Muscle of back (tissue), 11 donors: ENCODE data around the gene GPR42. TPM values are rescaled to one million over a fixed set of nuclear protein-coding genes. Genes with fewer than 3 reads are reported as not detected.

Source experiments
- DNase-seq, 3 donors: peaks; one replicate each; pipeline versions ENCODE4 v3.0.0 to v3.0.0-alpha.2; 2013
- polyA plus RNA-seq, 10 donors: library from polyadenylated mRNA; unstranded; fragments of 120-200 nt; gene quantifications; one replicate each; pipeline ENCODE4 v1.2.1, GENCODE V29; 2013; ENCODE audit not compliant: insufficient read length in 10 of 10

GPR42 gene
- polyA plus RNA-seq, 10 donors = 0.07 TPM; not detected in 9

DNA sequence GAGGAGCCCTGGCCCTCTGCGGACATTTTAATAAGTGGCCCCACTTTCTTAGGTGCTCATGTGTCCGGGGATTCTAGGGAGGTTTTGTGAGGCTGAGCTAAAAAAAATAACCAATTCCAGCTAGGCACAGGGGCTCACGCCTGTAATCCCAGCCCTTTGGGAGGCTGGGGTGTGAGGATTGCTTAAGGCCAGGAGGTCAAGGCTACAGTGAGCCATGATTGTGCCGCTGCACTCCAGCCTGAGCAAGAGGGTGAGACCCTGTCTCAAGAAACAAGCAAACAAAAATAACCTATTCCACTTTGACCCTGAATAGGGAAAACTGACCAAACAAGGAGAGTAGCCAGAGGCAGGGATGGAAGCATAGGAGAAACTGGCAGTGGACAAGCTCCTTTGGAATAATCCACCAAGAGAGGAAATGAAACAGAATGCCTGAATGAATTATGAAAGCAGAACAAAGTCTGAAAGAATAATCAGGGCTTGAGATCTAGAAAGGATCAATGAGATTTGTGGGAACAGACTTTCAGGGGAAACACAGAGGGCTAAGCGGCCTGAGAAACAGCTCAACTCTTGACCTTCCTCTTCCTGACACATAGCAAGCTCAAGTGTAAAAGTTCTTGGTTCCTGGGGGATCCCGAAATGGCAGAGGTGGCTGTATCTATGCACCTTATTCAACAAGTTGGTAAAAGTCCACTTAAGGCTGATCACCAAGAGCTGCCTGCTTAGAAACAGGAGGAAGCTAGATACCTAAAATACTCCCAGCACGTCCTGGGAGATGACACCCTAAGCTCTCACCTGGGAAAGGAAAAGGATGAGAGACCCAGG lies 47.1 kb downstream of the GPR42 start:
- DNase-seq = no peak

DNA sequence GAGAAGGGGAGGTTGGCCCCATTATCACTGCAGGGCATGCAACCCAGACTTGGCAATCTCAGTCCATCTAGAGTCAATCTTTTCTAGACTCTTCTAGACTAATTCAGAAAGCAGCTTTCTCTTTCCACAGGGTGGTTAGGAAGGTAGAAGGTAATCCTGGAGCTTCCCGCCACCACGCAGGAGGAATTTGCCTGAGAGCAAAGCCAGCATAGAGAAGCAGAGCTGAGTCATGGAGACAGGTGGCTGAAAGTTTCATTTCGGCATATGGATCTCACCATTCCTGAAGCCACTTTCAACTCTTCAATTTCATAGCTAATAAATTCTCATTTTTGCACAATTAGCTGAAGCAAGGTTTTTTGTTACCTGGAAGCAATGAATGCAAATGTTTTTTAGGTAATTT lies 48.2 kb downstream of the GPR42 start:
- no peak for DNase-seq

DNA sequence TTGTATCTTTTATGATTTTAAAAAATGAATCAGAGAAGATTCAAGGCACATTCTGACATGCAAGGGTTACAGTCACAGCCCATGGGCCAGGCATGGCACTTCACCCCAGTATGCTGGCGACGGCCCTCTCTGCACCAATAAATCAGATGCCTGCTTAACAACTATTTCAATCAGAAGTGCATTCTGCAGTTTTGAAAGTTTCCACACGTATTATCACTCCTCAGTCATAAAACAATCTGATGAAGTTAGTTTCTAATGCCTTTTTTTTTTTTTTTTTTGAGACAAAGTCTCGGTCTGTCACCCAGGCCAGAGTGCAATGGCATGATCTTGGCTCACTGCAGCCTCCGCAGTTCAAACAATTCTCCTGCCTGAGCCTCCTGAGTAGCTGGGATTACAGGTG lies 48.9 kb downstream of the GPR42 start:
- no peak for DNase-seq

DNA sequence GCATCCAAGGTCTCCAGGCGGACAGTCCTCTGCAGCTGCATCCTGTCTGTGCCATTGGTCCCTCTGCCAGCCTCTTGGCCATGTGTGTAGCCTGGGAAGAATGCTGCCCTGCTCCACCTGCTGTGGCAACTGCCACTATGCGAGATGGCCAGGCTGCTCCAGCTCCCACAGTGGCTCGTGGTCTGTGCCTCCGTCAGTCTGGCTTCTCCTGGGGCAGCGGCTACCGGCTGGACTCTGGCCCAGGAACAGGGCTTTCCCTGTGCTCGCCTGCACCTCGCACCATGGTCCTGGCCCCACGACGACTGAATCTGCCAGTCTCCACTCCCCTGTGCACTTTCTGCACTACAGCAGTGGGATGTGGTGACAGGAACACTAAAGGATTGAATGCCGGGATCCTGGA lies 50.5 kb downstream of the GPR42 start:
- no peak for DNase-seq

Other genes starting within 250 kb of the GPR42 start
- 10 to 100 TPM in 8 of 10 donors, 1 to 10 TPM in 2; 9.1 to 15.8 (median 11.1) TPM for gene LGI4, start 236.0 kb upstream of the GPR42 start, polyA plus RNA-seq
- gene FXYD1, start 232.2 kb upstream of the GPR42 start, polyA plus RNA-seq = 100 to 1,000 TPM; 138 to 257 (median 215) TPM
- gene FXYD7, start 227.8 kb upstream of the GPR42 start, polyA plus RNA-seq = 1 to 10 TPM in 4 of 10 donors, under 1 TPM in 6; 0.42 to 2.4 (median 0.89) TPM
- 10 to 100 TPM; 16.8 to 41.1 (median 22.9) TPM for gene FXYD5, start 216.3 kb upstream of the GPR42 start, polyA plus RNA-seq
- gene FAM187B, start 142.3 kb upstream of the GPR42 start, polyA plus RNA-seq = under 1 TPM in 1 of 10 donors, not detected in 9; 0.19 TPM
- 1 to 10 TPM; 3.6 to 8.6 (median 6.1) TPM for gene LSR, start 122.1 kb upstream of the GPR42 start, polyA plus RNA-seq
- gene USF2, start 102.1 kb upstream of the GPR42 start, polyA plus RNA-seq = 100 to 1,000 TPM in 9 of 10 donors, 10 to 100 TPM in 1; 94.8 to 113 (median 107) TPM
- gene HAMP, start 88.5 kb upstream of the GPR42 start, polyA plus RNA-seq = under 1 TPM in 4 of 10 donors, not detected in 6; 0.05 to 0.28 (median 0.15) TPM
- 1 to 10 TPM in 2 of 10 donors, under 1 TPM in 8; 0.32 to 2.2 (median 0.48) TPM for gene MAG, start 78.9 kb upstream of the GPR42 start, polyA plus RNA-seq
- 1 to 10 TPM in 6 of 10 donors, under 1 TPM in 4; 0.39 to 7.4 (median 1.2) TPM for gene CD22, start 41.9 kb upstream of the GPR42 start, polyA plus RNA-seq
- gene FFAR1, start 23.2 kb upstream of the GPR42 start, polyA plus RNA-seq = under 1 TPM in 1 of 10 donors, not detected in 9; 0.10 TPM
- under 1 TPM in 5 of 10 donors, not detected in 5; 0.13 to 0.28 (median 0.21) TPM for gene FFAR3, start 12.6 kb upstream of the GPR42 start, polyA plus RNA-seq
- under 1 TPM in 7 of 10 donors, not detected in 3; 0.11 to 0.49 (median 0.15) TPM for gene FFAR2, start 77.2 kb downstream of the GPR42 start, polyA plus RNA-seq
- gene KRTDAP, start 119.4 kb downstream of the GPR42 start, polyA plus RNA-seq = 100 to 1,000 TPM in 1 of 10 donors, 10 to 100 TPM in 1, 1 to 10 TPM in 1, not detected in 7; 1.2 to 195 (median 65.7) TPM
- 10 to 100 TPM in 2 of 10 donors, 1 to 10 TPM in 5, under 1 TPM in 3; 0.46 to 53.6 (median 1.5) TPM for gene DMKN, start 142.6 kb downstream of the GPR42 start, polyA plus RNA-seq
- gene SBSN, start 157.2 kb downstream of the GPR42 start, polyA plus RNA-seq = 10 to 100 TPM in 1 of 10 donors, 1 to 10 TPM in 1, under 1 TPM in 2, not detected in 6; 0.15 to 19.3 (median 0.72) TPM
- gene GAPDHS, start 162.4 kb downstream of the GPR42 start, polyA plus RNA-seq = not detected
- gene TMEM147, start 174.6 kb downstream of the GPR42 start, polyA plus RNA-seq = 10 to 100 TPM; 40.3 to 49.6 (median 45.1) TPM
- gene ATP4A, start 192.6 kb downstream of the GPR42 start, polyA plus RNA-seq = under 1 TPM in 1 of 10 donors, not detected in 9; 0.04 TPM
- gene PMIS2, start 215.1 kb downstream of the GPR42 start, polyA plus RNA-seq = not detected
- 10 to 100 TPM in 9 of 10 donors, 1 to 10 TPM in 1; 10.0 to 14.5 (median 12.3) TPM for gene HAUS5, start 241.7 kb downstream of the GPR42 start, polyA plus RNA-seq